HG03520 (cell line): Measurements from ENCODE around the gene AKT1.
"Not testable (repeated sequence)": the region's sequence is repeated elsewhere in the genome, so short reads cannot be mapped to it uniquely, and the experiment has no call there.

ENCODE experiments used
- ATAC-seq: cut with Tn5 transposase; IDR thresholded peaks from one replicate; pipeline ENCODE4 v1.9.1; 2021; ENCODE audit warnings: mild to moderate bottlenecking, moderate library complexity; ENCODE audit not compliant: unreplicated experiment

Gene AKT1

GRCh38 chr14:104756477-104757237 is 38.9 kb downstream of the AKT1 start:
- no peak for ATAC-seq

- no peak for ATAC-seq
These were observed 39.9 kb downstream of the AKT1 start for GRCh38 chr14:104755621-104756020.

GRCh38 chr14:104754213-104754851 is 41.2 kb downstream of the AKT1 start:
- ATAC-seq, result no peak

- ATAC-seq, result no peak
These were observed 41.9 kb downstream of the AKT1 start for GRCh38 chr14:104753528-104754212.

- peak; percentile 87 for ATAC-seq
These were observed 42.6 kb downstream of the AKT1 start, which contains the start of gene SIVA1 for GRCh38 chr14:104752735-104753527. Gene SIVA1 (plus strand): TSS chr14:104753147. CDS start chr14:104753202, 55 bp downstream.

- ATAC-seq, result peak; percentile 2
These were observed 43.2 kb downstream of the AKT1 start for GRCh38 chr14:104752423-104752734.

- no peak for ATAC-seq
These were observed 43.8 kb downstream of the AKT1 start for GRCh38 chr14:104751539-104752422.

GRCh38 chr14:104750753-104751057 is 44.8 kb downstream of the AKT1 start:
- not testable (repeated sequence) for ATAC-seq

- no peak for ATAC-seq
These were observed 45.3 kb downstream of the AKT1 start for GRCh38 chr14:104750056-104750752.

- ATAC-seq, result no peak
These were observed 46.4 kb downstream of the AKT1 start for GRCh38 chr14:104749111-104749649.

GRCh38 chr14:104747876-104748275 is 47.7 kb downstream of the AKT1 start:
- no peak for ATAC-seq

GRCh38 chr14:104746934-104747481 is 48.5 kb downstream of the AKT1 start:
- no peak for ATAC-seq

- no peak for ATAC-seq
These were observed 49.4 kb downstream of the AKT1 start for GRCh38 chr14:104746071-104746545.

GRCh38 chr14:104745431-104745830 is 50.1 kb downstream of the AKT1 start:
- no peak for ATAC-seq

GRCh38 chr14:104744484-104744883 is 51.1 kb downstream of the AKT1 start:
- no peak for ATAC-seq

GRCh38 chr14:104743461-104744380 is 51.8 kb downstream of the AKT1 start:
- ATAC-seq, result no peak

- ATAC-seq, result no peak
These were observed 52.7 kb downstream of the AKT1 start for GRCh38 chr14:104742586-104743455.
